GM19023 (cell line): Measurements from ENCODE around the gene RRP1B.

Source experiments
- ATAC-seq: cut with Tn5 transposase; IDR thresholded peaks from one replicate; pipeline ENCODE4 v1.9.1; 2021; ENCODE audit warnings: mild to moderate bottlenecking, moderate library complexity; ENCODE audit not compliant: unreplicated experiment

Gene RRP1B

DNA sequence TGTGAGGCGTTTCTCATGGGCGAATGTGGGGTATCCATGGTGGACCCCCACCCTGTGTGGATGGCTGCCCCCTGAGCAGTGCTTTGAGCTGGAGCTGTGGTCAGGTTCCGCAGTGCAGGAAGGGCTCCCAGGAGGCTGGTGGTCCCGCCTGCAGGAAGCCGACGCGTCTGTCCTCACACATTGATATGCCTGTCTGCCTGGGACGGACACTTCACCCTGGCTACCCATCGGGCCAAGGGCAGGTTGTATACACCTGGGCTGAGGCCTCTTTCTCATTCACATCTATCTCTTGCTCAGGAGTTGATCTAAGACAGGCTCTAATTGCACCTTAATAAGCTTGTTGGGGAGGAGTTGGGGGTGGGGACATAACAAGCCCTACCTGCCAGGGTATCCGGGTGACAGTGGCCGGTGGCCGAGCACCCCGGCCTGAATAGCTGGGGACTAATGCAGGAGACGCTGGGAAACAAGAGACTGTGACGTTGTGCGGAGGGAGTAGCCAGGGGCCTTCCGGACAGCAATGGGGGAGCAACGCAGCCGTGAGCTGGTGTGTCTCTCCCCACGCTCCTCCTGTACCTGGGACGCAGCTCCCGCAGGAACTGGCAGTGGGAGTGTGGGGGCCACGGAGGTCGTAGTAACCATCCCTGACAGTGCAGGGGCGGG lies 81.3 kb downstream of the RRP1B start:
- no peak for ATAC-seq

DNA sequence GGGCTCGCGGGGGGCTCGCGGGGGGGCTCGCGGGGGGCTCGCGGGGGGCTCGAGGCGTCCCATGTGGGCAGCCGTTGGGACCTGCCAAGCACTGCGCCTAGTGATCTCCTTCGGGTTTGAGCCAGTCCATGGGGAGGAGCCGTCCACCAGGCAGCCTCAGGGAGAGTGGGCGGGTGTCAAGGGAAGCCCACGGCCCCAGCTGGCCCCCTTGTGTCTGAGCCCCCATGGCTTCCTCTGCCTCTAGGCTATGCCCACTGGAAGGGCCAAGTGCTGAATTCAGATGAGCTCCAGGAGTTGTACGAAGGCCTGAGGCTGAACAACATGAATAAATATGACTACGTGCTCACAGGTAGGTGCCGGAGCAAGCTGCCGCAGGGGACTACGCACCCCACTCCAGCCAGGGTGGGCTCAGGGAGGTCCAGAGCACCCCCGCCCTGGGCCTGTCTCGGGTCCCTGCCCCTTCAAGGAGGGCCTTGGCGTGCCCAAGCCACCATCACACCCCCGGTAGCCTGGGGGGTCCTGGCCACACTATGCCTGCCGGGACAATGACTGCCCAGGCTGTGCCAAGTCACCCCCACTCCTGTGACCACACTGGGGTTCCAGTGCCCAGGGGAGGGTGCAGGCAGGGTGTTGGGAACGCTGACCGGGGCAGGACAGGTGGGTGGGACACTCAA lies 82.2 kb downstream of the RRP1B start:
- ATAC-seq, result no peak

DNA sequence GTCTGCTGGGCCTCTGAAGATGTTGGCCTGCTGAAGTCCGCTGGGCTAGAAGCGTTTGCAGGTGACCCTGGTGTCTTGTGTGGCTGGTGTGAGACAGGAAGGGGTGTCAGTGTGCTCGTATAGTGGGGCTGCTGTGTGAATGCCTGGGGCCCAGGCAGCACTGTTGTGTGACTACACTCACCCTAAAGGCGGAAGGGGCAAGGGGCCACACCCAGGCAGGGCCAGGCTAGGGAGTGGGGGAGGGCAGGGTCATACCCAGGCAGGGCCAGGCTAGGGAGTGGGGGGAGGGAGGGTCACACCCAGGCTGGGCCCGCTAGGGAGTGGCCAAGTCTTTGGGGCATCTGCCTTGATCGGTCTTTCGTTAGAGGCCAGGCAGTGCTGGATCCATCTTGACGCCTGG lies 84.6 kb downstream of the RRP1B start:
- no peak for ATAC-seq

DNA sequence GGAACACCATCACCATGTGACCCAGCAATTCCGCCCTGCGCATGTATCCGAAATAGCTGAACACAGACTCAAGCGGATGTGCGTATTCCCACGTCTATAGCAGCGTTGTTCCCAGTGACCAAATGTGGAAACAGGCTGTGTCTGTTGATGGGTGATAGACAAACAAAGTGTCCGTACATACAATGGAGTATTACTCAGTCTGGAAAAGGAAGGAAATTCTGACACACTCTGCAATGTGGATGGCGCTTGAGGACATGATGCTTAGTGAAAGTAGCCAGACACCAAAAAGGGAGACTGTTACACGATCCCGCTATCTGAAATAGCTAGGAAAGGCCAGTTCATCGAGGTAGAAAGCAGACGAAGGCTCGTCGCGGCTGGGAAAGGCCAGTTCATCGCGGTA lies 85.4 kb downstream of the RRP1B start:
- ATAC-seq, result no peak
